HepG2 (cell line): ENCODE measurements around the gene GUCA2B. TPM values are rescaled to one million over a fixed set of nuclear protein-coding genes. Genes with fewer than 3 reads are reported as not detected.

Experiments
- ATAC-seq: fragments of 200-7000 bp; cut with Tn5 transposase; 3 replicates; pipeline ENCODE4 v1.9.1; 2020; ENCODE audit warnings: mild to moderate bottlenecking, moderate library complexity
- BruUV-seq: library from RNA; stranded (reverse); fragments of 400-500 nt; replicated peaks from 2 replicates; lab custom pipeline; 2021; lab: Mats Ljungman, UMichigan
- CTCF ChIA-PET: fragments of 300-600 bp; formaldehyde crosslinking; extraction: SDS; loops from one replicate; lab custom pipeline; 2021; ENCODE audit warnings: low total read pairs, inconsistent platforms, low intra/inter-chr PET ratio; lab: Yijun Ruan, JAX
- POLR2A ChIA-PET: fragments of 350-600 bp; sonication (Branson Sonifier 250); formaldehyde crosslinking; loops from one replicate; lab custom pipeline; 2020; ENCODE audit warnings: antibody characterized with exemption, inconsistent platforms; lab: Yijun Ruan, JAX
- DNase-seq: peaks from one replicate; pipeline ENCODE4 v3.0.0-alpha.2; 2015; ENCODE audit warnings: low spot score
- FAIRE-seq: peaks from 3 replicates; lab custom pipeline; 2011; peaks lifted over from hg19 to GRCh38; lab: Jason Lieb, UNC
- H2AFZ ChIP-seq: one replicate; pipeline ENCODE4 v1.6.1; 2011; ENCODE audit warnings: low read length, inconsistent platforms
- H3K27ac ChIP-seq: fragments of 300-600 bp; 3 replicates; pipeline ENCODE4 v1.8.0; 2011; ENCODE audit warnings: mixed run types, mild to moderate bottlenecking, mixed read lengths, low read length, inconsistent platforms; ENCODE audit not compliant: insufficient read depth; ENCODE audit errors: extremely low read length
- H3K27me3 ChIP-seq, 2 experiments: fragments of 200-600 bp in 1 of 2; 2 replicates in 1 of 2; 3 replicates in 1 of 2; pipeline versions ENCODE4 v1.6.0 to v1.8.0; 2011; ENCODE audit warnings: low read length in 2 of 2, mild to moderate bottlenecking in 2 of 2, moderate library complexity in 2 of 2, inconsistent platforms in 1 of 2; ENCODE audit not compliant: insufficient read depth in 2 of 2, control insufficient read depth in 1 of 2
- H3K36me3 ChIP-seq, 2 experiments: fragments of 200-600 bp in 1 of 2; replicated peaks in 1 of 2; 2 replicates in 1 of 2; 3 replicates in 1 of 2; pipeline versions ENCODE4 v1.5.1 to v1.8.0; 2011; ENCODE audit warnings: low read length in 2 of 2, inconsistent platforms in 1 of 2; ENCODE audit not compliant: insufficient read depth in 2 of 2, control insufficient read depth in 1 of 2
- H3K4me1 ChIP-seq: 2 replicates; pipeline ENCODE4 v1.5.1; 2012; ENCODE audit warnings: low read length, inconsistent platforms; ENCODE audit not compliant: insufficient read depth
- H3K4me2 ChIP-seq: 2 replicates; pipeline ENCODE4 v1.6.0; 2011; ENCODE audit warnings: low read depth, low read length, inconsistent platforms
- H3K4me3 ChIP-seq, 3 experiments: fragments of 200-600 bp in 1 of 3; sonication (generic), shearing (Covaris generic) in 1 of 3; replicated peaks in 1 of 3; 2 replicates each; pipeline ENCODE4 v1.5.1; 2011 to 2016; ENCODE audit warnings: low read length in 3 of 3, inconsistent platforms in 2 of 3, low read depth in 2 of 3, mild to moderate bottlenecking in 2 of 3, control low read depth in 1 of 3, mixed read lengths in 1 of 3; ENCODE audit not compliant: insufficient read depth in 1 of 3
- H3K79me2 ChIP-seq: one replicate; pipeline ENCODE4 v1.6.1; 2011; ENCODE audit warnings: low read length, inconsistent platforms; ENCODE audit not compliant: insufficient read depth
- H3K9ac ChIP-seq: 2 replicates; pipeline ENCODE4 v1.6.0; 2011; ENCODE audit warnings: mild to moderate bottlenecking, low read depth, low read length, inconsistent platforms; ENCODE audit not compliant: insufficient read depth
- H3K9me3 ChIP-seq: 2 replicates; pipeline ENCODE4 v1.5.1; 2012; ENCODE audit warnings: mild to moderate bottlenecking, low read length
- H4K20me1 ChIP-seq: 2 replicates; pipeline ENCODE4 v1.6.0; 2011; ENCODE audit warnings: inconsistent platforms, mild to moderate bottlenecking, low read length, moderate library complexity; ENCODE audit not compliant: insufficient read depth
- CHD2 ChIP-seq: IDR thresholded peaks from 2 replicates; pipeline ENCODE4 v1.6.1; 2011; ENCODE audit warnings: low read depth, low read length, improper control_type of control experiment
- E2F1 ChIP-seq: sonication (generic); formaldehyde crosslinking; IDR thresholded peaks from 2 replicates; pipeline ENCODE4 v1.5.0; 2020; ENCODE audit warnings: missing genetic modification reagents
- HCFC1 ChIP-seq: fragments of 150-350 bp; IDR thresholded peaks from 2 replicates; pipeline ENCODE4 v1.6.1; 2014; ENCODE audit warnings: low read depth, low read length
- HNF1B ChIP-seq: sonication (generic); formaldehyde crosslinking; IDR thresholded peaks from 2 replicates; pipeline ENCODE4 v1.5.1; 2020; ENCODE audit warnings: mild to moderate bottlenecking, moderate library complexity, missing genetic modification reagents
- NFYB ChIP-seq: sonication (generic); formaldehyde crosslinking; IDR thresholded peaks from 2 replicates; pipeline ENCODE4 v1.4.0; 2020; ENCODE audit warnings: missing genetic modification reagents
- NR2F2 ChIP-seq: IDR thresholded peaks from 2 replicates; pipeline ENCODE4 v1.6.1; 2012; ENCODE audit warnings: low read depth, inconsistent platforms, borderline replicate concordance
- POGZ ChIP-seq: sonication (generic); formaldehyde crosslinking; IDR thresholded peaks from 2 replicates; pipeline ENCODE4 v1.4.0; 2020; ENCODE audit warnings: mild to moderate bottlenecking, missing genetic modification reagents
- PTBP1 ChIP-seq: fragments of 200-400 bp; formaldehyde crosslinking; IDR thresholded peaks from 2 replicates; pipeline ENCODE4 v1.6.1; 2018; ENCODE audit warnings: low read length, low read depth; ENCODE audit not compliant: poor library complexity, severe bottlenecking
- ZNF292 ChIP-seq: sonication (generic); formaldehyde crosslinking; IDR thresholded peaks from 2 replicates; pipeline ENCODE4 v1.8.1; 2022; ENCODE audit warnings: mild to moderate bottlenecking, low read depth, missing genetic modification reagents, borderline replicate concordance
- ZNF574 ChIP-seq: sonication (generic); formaldehyde crosslinking; IDR thresholded peaks from 2 replicates; pipeline ENCODE4 v1.4.0; 2020; ENCODE audit warnings: missing genetic modification reagents
- ZNF629 ChIP-seq: sonication (generic); formaldehyde crosslinking; conservative IDR thresholded peaks from 2 replicates; pipeline ENCODE4 v1.5.0; 2020; ENCODE audit warnings: missing genetic modification reagents
- WGBS: methylation state at CpG from one replicate; pipeline ENCODE4 v1.1.6; 2017; ENCODE audit warnings: low lambda C conversion rate; 5-methylcytosine and 5-hydroxymethylcytosine counted together
- in situ Hi-C: cut with HindIII; loops from 2 replicates; pipeline ENCODE4 v1.10.0; 2017; ENCODE audit warnings: low pct_unique_long_range_greater_than_20kb; ENCODE audit not compliant: extremely low pct_ligation_motif_present
- intact Hi-C: fragments of 100-400 bp; cut with micrococcal nuclease; formaldehyde crosslinking; loops from one replicate; pipeline ENCODE4 v1.10.0; 2022; ENCODE audit not compliant: unreplicated experiment
- polyA plus RNA-seq, 8 experiments: library from polyadenylated mRNA; depleted of rRNA in 3 of 8; stranded (reverse) in 7 of 8; unstranded in 1 of 8; fragments of >200 nt; fragmentation: Illumina TruSeq in 4 of 8; extraction: Trizol in 4 of 8; gene quantifications; 2 replicates each; pipeline versions ENCODE4 v1.2.1 to v1.2.3, GENCODE V29; 2011 to 2016; ENCODE audit warnings: low read depth in 4 of 8, missing spikeins in 1 of 8, mixed read lengths in 1 of 8; ENCODE audit not compliant: insufficient read depth in 1 of 8
- total RNA-seq, 5 experiments: library from RNA; depleted of rRNA; stranded (reverse); fragments of >200 nt; fragmentation: Illumina TruSeq; extraction: Trizol; gene quantifications; 2 replicates each; pipeline ENCODE4 v1.2.3, GENCODE V29; 2016; ENCODE audit warnings: low read depth in 1 of 5

Gene GUCA2B
- total and polyA plus RNA-seq, 2 of the 13 experiments (the other 11 are each of a cell fraction or from before 2014, with no cell fraction given) = not detected

GRCh38 chr1:42163114-42163513, 9.9 kb downstream of the GUCA2B start (continued):
- TF ChIP-seq HNF1B (CRISPR knock-in tag) = no peak
- no peak for TF ChIP-seq POGZ (CRISPR knock-in tag)
- peak; percentile 45; the same call in 1 of the 2 replicates for TF ChIP-seq NFYB
- no peak for TF ChIP-seq ZNF292
- TF ChIP-seq NR2F2 = no peak
- TF ChIP-seq CHD2 = no peak
- TF ChIP-seq E2F1 = no peak
- TF ChIP-seq, all 625 proteins: peak for 2

GRCh38 chr1:42163536-42164503, 10.6 kb downstream of the GUCA2B start:
- no peaks in the 10 kb centered on the region for H3K36me3 ChIP-seq
- H4K20me1 ChIP-seq = no peaks in the 10 kb centered on the region
- POLR2A ChIA-PET = no interaction called here
- H3K27ac ChIP-seq = no peak overlapping the region
- no peak overlapping the region for H3K9ac ChIP-seq
- H2AFZ ChIP-seq = no peak overlapping the region
- no TSS peak for BruUV-seq
- no peaks in the 10 kb centered on the region for H3K79me2 ChIP-seq
- FAIRE-seq = no peak
- no peak for DNase-seq
- H3K4me2 ChIP-seq = 0 out of 2 replicates have a peak overlapping the region, but pooled peaks have one; percentile 55
- H3K4me3 ChIP-seq = no peak overlapping the region
- ATAC-seq = peak; percentile 2; the same call in 2 of the 3 replicates
- WGBS = 36% methylated on average over 11 of the region's 16 CpGs
- no peaks in the 10 kb centered on the region for H3K9me3 ChIP-seq
- peaks cover 0 to 16% of the 10 kb centered on the region in 2 experiments; a peak in 2 of 5 replicates for H3K27me3 ChIP-seq
- intact Hi-C loops = no loop called here
- CTCF ChIA-PET = no interaction called here
- in situ Hi-C loops = no loop called here
- no peak for TF ChIP-seq PTBP1
- TF ChIP-seq HCFC1 = no peak
- TF ChIP-seq ZNF629 (CRISPR knock-in tag) = peak; percentile 85
- no peak for TF ChIP-seq ZNF574 (CRISPR knock-in tag)
- TF ChIP-seq, all 625 proteins: peak for 1
- H3K4me1 ChIP-seq = peaks cover 44% of the 10 kb centered on the region
